ENCODE results near the gene SBK2. TPM values are rescaled to one million over a fixed set of nuclear protein-coding genes. Genes with fewer than 3 reads are reported as not detected.
A peak's percentile ranks its signal among the peaks of the same experiment; 100 is the strongest.

The SBK2 gene
- total and polyA plus RNA-seq, 9 of the 15 experiments (the other 6 are each of a cell fraction or from before 2014, with no cell fraction given), result not detected

DNA sequence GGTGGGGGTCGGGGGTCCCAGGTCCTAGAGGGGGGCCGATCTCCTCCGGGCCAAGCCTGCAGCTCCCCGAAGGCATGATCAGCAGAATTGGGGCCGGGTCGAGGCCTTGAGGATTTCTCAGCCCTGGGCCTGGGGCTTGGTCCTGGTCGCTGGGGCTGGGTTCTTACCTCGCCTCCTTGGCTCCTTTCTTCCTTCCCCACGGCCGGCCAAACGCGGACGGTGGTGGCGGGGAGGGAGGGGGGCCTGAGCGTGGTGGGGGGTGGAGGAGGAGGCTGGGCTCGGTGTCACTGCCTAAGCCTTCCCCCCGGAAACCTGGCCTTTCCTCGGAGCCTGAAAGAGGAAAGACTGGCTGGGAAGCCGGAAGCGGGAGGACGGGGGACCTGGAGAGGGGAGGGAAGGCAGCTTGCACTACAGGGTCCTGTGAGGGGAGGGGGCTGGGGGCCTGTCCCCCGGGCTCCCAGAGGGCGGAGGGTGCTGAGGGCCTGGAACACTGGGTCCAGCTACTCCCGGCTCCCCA, 43.8 kb upstream of the SBK2 start, which contains the start of gene ZNF579 (continued):
- TF ChIP-seq JUND (IDR thresholded peaks at IDR 0.05; ENCODE audit: borderline replicate concordance, low read depth, low read length) (peak; percentile 58; the same call in 1 of the 2 replicates), JUND (tag; IDR thresholded peaks at IDR 0.05; ENCODE audit: borderline replicate concordance, low read depth, low read length) (no peak; the same call in 2 of the 3 replicates), NUFIP1 (IDR thresholded peaks at IDR 0.05; ENCODE audit: partially characterized antibody) (no peak), NCOR1 (IDR thresholded peaks at IDR 0.05) (no peak; the same call in 1 of the 2 replicates), ETV5 (CRISPR knock-in tag; IDR thresholded peaks at IDR 0.05; ENCODE audit: low read depth) (no peak), ZNF384 (IDR thresholded peaks at IDR 0.05; ENCODE audit: low read depth, low read length) (0 out of 2 replicates have a peak, but pooled peaks have one; percentile 28), WHSC1 (IDR thresholded peaks at IDR 0.05; ENCODE audit: low read length) (no peak), RAD21 (CRISPR knock-in tag; conservative IDR thresholded peaks at IDR 0.05 in 1 of 2, IDR thresholded peaks at IDR 0.05 in 1 of 2) (no peak), SMARCA4 (IDR thresholded peaks at IDR 0.05) (no peak), HDAC2 (IDR thresholded peaks at IDR 0.05) (no peak), ZNF696 (CRISPR knock-in tag; conservative IDR thresholded peaks at IDR 0.05) (no peak), ZFP1 (CRISPR knock-in tag; IDR thresholded peaks at IDR 0.05) (no peak), TAF7 (tag; IDR thresholded peaks at IDR 0.05) (no peak), ZNF780A (CRISPR knock-in tag; IDR thresholded peaks at IDR 0.05) (no peak), ZNF184 (CRISPR knock-in tag; IDR thresholded peaks at IDR 0.05) (no peak), ARNT (IDR thresholded peaks at IDR 0.05) (no peak)
- TF ChIP-seq, protein P1, sequence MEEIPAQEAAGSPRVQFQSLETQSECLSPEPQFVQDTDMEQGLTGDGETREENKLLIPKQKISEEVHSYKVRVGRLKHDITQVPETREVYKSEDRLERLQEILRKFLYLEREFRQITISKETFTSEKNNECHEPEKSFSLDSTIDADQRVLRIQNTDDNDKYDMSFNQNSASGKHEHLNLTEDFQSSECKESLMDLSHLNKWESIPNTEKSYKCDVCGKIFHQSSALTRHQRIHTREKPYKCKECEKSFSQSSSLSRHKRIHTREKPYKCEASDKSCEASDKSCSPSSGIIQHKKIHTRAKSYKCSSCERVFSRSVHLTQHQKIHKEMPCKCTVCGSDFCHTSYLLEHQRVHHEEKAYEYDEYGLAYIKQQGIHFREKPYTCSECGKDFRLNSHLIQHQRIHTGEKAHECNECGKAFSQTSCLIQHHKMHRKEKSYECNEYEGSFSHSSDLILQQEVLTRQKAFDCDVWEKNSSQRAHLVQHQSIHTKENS (CRISPR knock-in tag; IDR thresholded peaks at IDR 0.05), result no peak
- TF ChIP-seq, protein P2, sequence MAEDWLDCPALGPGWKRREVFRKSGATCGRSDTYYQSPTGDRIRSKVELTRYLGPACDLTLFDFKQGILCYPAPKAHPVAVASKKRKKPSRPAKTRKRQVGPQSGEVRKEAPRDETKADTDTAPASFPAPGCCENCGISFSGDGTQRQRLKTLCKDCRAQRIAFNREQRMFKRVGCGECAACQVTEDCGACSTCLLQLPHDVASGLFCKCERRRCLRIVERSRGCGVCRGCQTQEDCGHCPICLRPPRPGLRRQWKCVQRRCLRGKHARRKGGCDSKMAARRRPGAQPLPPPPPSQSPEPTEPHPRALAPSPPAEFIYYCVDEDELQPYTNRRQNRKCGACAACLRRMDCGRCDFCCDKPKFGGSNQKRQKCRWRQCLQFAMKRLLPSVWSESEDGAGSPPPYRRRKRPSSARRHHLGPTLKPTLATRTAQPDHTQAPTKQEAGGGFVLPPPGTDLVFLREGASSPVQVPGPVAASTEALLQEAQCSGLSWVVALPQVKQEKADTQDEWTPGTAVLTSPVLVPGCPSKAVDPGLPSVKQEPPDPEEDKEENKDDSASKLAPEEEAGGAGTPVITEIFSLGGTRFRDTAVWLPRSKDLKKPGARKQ (CRISPR knock-in tag; IDR thresholded peaks at IDR 0.05), result no peak
- TF ChIP-seq, protein P3, sequence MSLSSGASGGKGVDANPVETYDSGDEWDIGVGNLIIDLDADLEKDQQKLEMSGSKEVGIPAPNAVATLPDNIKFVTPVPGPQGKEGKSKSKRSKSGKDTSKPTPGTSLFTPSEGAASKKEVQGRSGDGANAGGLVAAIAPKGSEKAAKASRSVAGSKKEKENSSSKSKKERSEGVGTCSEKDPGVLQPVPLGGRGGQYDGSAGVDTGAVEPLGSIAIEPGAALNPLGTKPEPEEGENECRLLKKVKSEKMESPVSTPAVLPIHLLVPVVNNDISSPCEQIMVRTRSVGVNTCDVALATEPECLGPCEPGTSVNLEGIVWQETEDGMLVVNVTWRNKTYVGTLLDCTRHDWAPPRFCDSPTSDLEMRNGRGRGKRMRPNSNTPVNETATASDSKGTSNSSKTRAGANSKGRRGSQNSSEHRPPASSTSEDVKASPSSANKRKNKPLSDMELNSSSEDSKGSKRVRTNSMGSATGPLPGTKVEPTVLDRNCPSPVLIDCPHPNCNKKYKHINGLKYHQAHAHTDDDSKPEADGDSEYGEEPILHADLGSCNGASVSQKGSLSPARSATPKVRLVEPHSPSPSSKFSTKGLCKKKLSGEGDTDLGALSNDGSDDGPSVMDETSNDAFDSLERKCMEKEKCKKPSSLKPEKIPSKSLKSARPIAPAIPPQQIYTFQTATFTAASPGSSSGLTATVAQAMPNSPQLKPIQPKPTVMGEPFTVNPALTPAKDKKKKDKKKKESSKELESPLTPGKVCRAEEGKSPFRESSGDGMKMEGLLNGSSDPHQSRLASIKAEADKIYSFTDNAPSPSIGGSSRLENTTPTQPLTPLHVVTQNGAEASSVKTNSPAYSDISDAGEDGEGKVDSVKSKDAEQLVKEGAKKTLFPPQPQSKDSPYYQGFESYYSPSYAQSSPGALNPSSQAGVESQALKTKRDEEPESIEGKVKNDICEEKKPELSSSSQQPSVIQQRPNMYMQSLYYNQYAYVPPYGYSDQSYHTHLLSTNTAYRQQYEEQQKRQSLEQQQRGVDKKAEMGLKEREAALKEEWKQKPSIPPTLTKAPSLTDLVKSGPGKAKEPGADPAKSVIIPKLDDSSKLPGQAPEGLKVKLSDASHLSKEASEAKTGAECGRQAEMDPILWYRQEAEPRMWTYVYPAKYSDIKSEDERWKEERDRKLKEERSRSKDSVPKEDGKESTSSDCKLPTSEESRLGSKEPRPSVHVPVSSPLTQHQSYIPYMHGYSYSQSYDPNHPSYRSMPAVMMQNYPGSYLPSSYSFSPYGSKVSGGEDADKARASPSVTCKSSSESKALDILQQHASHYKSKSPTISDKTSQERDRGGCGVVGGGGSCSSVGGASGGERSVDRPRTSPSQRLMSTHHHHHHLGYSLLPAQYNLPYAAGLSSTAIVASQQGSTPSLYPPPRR (CRISPR knock-in tag; IDR thresholded peaks at IDR 0.05; ENCODE audit: borderline replicate concordance), result no peak
- TF ChIP-seq, protein P4, sequence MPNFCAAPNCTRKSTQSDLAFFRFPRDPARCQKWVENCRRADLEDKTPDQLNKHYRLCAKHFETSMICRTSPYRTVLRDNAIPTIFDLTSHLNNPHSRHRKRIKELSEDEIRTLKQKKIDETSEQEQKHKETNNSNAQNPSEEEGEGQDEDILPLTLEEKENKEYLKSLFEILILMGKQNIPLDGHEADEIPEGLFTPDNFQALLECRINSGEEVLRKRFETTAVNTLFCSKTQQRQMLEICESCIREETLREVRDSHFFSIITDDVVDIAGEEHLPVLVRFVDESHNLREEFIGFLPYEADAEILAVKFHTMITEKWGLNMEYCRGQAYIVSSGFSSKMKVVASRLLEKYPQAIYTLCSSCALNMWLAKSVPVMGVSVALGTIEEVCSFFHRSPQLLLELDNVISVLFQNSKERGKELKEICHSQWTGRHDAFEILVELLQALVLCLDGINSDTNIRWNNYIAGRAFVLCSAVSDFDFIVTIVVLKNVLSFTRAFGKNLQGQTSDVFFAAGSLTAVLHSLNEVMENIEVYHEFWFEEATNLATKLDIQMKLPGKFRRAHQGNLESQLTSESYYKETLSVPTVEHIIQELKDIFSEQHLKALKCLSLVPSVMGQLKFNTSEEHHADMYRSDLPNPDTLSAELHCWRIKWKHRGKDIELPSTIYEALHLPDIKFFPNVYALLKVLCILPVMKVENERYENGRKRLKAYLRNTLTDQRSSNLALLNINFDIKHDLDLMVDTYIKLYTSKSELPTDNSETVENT (CRISPR knock-in tag; IDR thresholded peaks at IDR 0.05), result no peak
